Kidney (tissue), 14 donors: ENCODE results near the gene SLC18B1. TPM values are rescaled to one million over a fixed set of nuclear protein-coding genes. Genes with fewer than 3 reads are reported as not detected.

Experiments
- DNase-seq, 5 donors: peaks; one replicate each; pipeline ENCODE4 v3.0.0-alpha.2; 2013 to 2020
- FAIRE-seq: peaks from 2 replicates; lab custom pipeline; 2012; peaks lifted over from hg19 to GRCh38; lab: Jason Lieb, UNC
- H3K27ac ChIP-seq, 2 donors: one replicate each; pipeline ENCODE4 v1.7.0; 2013; ENCODE audit warnings: low read depth in 2 of 2, low read length in 2 of 2, inconsistent platforms in 1 of 2
- H3K27me3 ChIP-seq: one replicate; pipeline ENCODE4 v1.7.1; 2013; ENCODE audit warnings: low read length, inconsistent platforms; ENCODE audit not compliant: control insufficient read depth, insufficient read depth
- H3K36me3 ChIP-seq, 3 donors: one replicate each; pipeline versions ENCODE4 v1.7.0 to v1.7.1; 2013; ENCODE audit warnings: low read length in 3 of 3, control low read depth in 1 of 3, inconsistent platforms in 1 of 3; ENCODE audit not compliant: insufficient read depth in 3 of 3, control insufficient read depth in 2 of 3
- H3K4me1 ChIP-seq, 3 donors: one replicate each; pipeline versions ENCODE4 v1.7.0 to v1.7.1; 2013; ENCODE audit warnings: low read length in 3 of 3, inconsistent platforms in 1 of 3, low read depth in 1 of 3; ENCODE audit not compliant: control insufficient read depth in 2 of 3, insufficient read depth in 2 of 3
- H3K4me3 ChIP-seq, 3 donors: one replicate each; pipeline versions ENCODE4 v1.7.0 to v1.8.1; 2013; ENCODE audit warnings: low read length in 3 of 3, control low read depth in 1 of 3, inconsistent platforms in 1 of 3
- H3K9ac ChIP-seq, 3 donors: one replicate each; pipeline versions ENCODE4 v1.7.0 to v1.7.1; 2013; ENCODE audit warnings: low read length in 3 of 3, control low read depth in 1 of 3, inconsistent platforms in 1 of 3
- H3K9me3 ChIP-seq, 3 donors: one replicate each; pipeline versions ENCODE4 v1.7.0 to v1.7.1; 2013; ENCODE audit warnings: low read length in 3 of 3, control low read depth in 1 of 3, inconsistent platforms in 1 of 3; ENCODE audit not compliant: control insufficient read depth in 2 of 3, insufficient read depth in 1 of 3
- CTCF ChIP-seq: IDR thresholded peaks from 3 replicates; pipeline ENCODE4 v1.5.1; 2012; ENCODE audit warnings: mild to moderate bottlenecking, moderate library complexity, borderline replicate concordance; ENCODE audit not compliant: insufficient read depth; ENCODE audit errors: extremely low read depth
- intact Hi-C: fragments of 100-400 bp; cut with DNase I; formaldehyde crosslinking; loops from one replicate; pipeline ENCODE4 v1.11.1; 2022
- polyA plus RNA-seq: library from polyadenylated mRNA; stranded (reverse); fragments of 350-450 nt; fragmentation: Illumina TruSeq; extraction: RNeasy Lipid Tissue Mini Kit (QIAGEN cat#74804); gene quantifications from one replicate; pipeline ENCODE4 v1.2.3, GENCODE V29; 2014; ENCODE audit warnings: low read depth, low replicate concordance; ENCODE audit not compliant: insufficient read depth
- total RNA-seq: library from RNA; stranded (reverse); fragmentation: NEBNext Ultra II Directional; extraction: Animal tissue kit (Norgen Biotek cat#: 25700); gene quantifications from one replicate; pipeline ENCODE4 v1.2.1, GENCODE V29; 2021
- donor health status: control.
- donor health status: control.
- donor health status: control.
- donor health status: control.
- donor health status: control.
- donor health status: DM: yes; HTN: yes; CAD: no.
- donor health status: Normal renal cell carcinoma (clear cell type).

SLC18B1 gene
- total and polyA plus RNA-seq, 2 donors from 2014 or later: 16.9 to 17.2 TPM

GRCh38 chr6:132758689-132759088, 39.7 kb downstream of the SLC18B1 start:
- no peak for FAIRE-seq
- Histone ChIP-seq H3K36me3 (no peaks in the 10 kb centered on the region), H3K9ac (no peak overlapping the region), H3K4me3 (no peak overlapping the region), H3K4me1 (peaks cover 0 to 5% (median 5%) of the 10 kb centered on the region in 3 donors), H3K27ac (no peak overlapping the region), H3K9me3 (no peaks in the 10 kb centered on the region), H3K27me3 (no peaks in the 10 kb centered on the region)
- TF ChIP-seq CTCF: no peak
- intact Hi-C loops: no loop called here
- no peak for DNase-seq

- FAIRE-seq: no peak
These were observed 46.2 kb downstream of the SLC18B1 start for GRCh38 chr6:132752255-132752654.

GRCh38 chr6:132751828-132752227, 46.6 kb downstream of the SLC18B1 start:
- H3K4me1 ChIP-seq: no peaks in the 10 kb centered on the region
- H3K36me3 ChIP-seq: no peaks in the 10 kb centered on the region
- H3K9ac ChIP-seq: no peak overlapping the region
- TF ChIP-seq CTCF: no peak
- H3K4me3 ChIP-seq: no peak overlapping the region
- no peaks in the 10 kb centered on the region for H3K27me3 ChIP-seq
- H3K9me3 ChIP-seq: no peaks in the 10 kb centered on the region
- FAIRE-seq: no peak
- DNase-seq: no peak
- intact Hi-C loops: no loop called here
- no peak overlapping the region for H3K27ac ChIP-seq

More at GRCh38 chr6:132752255-132752654, 46.2 kb downstream of the SLC18B1 start:
- Histone ChIP-seq H3K4me3 (no peak overlapping the region), H3K36me3 (no peaks in the 10 kb centered on the region), H3K27me3 (no peaks in the 10 kb centered on the region), H3K9me3 (no peaks in the 10 kb centered on the region), H3K27ac (no peak overlapping the region), H3K4me1 (no peaks in the 10 kb centered on the region), H3K9ac (no peak overlapping the region)
- DNase-seq: no peak
- TF ChIP-seq CTCF: no peak
- intact Hi-C loops: no loop called here

GRCh38 chr6:132751306-132751705, 47.1 kb downstream of the SLC18B1 start:
- Histone ChIP-seq H3K36me3 (no peaks in the 10 kb centered on the region), H3K27ac (no peak overlapping the region), H3K27me3 (no peaks in the 10 kb centered on the region), H3K9me3 (no peaks in the 10 kb centered on the region), H3K9ac (no peak overlapping the region), H3K4me1 (no peaks in the 10 kb centered on the region), H3K4me3 (no peak overlapping the region)
- intact Hi-C loops: no loop called here
- FAIRE-seq (no peak), DNase-seq (no peak)
- no peak for TF ChIP-seq CTCF
